Measurements from ENCODE around the gene FAM181A. TPM values are rescaled to one million over a fixed set of nuclear protein-coding genes. Genes with fewer than 3 reads are reported as not detected.

The FAM181A gene
- total and polyA plus RNA-seq, 10 donors: not detected

DNA sequence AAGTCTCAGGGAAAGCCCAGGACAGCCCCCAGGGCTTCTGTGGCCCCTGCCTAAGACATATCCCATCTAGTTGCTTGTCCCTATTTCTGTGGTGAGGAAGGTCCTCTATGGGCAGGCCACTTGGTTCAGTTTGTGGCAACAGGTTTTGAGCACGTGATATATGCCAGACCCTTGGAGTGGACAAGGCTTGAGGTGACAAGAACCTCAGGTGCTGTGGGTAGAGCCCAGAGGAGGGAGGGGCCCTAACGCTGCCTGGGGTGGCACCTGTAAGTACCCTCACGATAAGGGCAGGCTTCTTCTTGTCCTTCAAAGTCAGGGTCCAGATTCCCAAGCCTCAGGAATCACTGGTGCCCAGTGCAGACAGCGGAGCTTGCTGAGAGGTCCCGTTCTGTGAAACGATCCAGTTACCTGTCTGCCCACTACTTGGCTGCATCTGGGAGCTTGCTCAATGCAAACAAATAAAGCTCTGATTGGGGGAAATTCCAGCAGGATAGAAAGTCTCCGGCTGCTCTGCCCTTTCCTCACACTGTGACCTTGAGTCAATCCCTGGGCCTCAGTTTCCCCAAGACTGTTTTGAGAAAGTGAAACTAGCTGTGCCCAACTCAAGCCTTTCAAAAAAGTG is 47.7 kb upstream of the FAM181A start:
- TF ChIP-seq POLR2AphosphoS5 (IDR thresholded peaks at IDR 0.05) (no peak), POLR2A (IDR thresholded peaks at IDR 0.05) (no peak)
- Histone ChIP-seq H3K4me1 (no peaks in the 10 kb centered on the region), H3K27ac (no peak overlapping the region), H3K27me3 (replicated peaks in 1 of 7) (peaks cover 0 to 19% (median 0%) of the 10 kb centered on the region in 7 donors), H3K9me3 (peaks cover 0 to 14% (median 0%) of the 10 kb centered on the region in 8 donors), H3K36me3 (no peaks in the 10 kb centered on the region), H3K4me3 (no peak overlapping the region)
- WGBS, 5 donors: 43 to 61% (median 51%) methylated on average over 7 of the region's 7 CpGs
- no peak for DNase-seq
- intact Hi-C loops (cut with DNase I; ENCODE audit: low total_unique reads): no loop called here

DNA sequence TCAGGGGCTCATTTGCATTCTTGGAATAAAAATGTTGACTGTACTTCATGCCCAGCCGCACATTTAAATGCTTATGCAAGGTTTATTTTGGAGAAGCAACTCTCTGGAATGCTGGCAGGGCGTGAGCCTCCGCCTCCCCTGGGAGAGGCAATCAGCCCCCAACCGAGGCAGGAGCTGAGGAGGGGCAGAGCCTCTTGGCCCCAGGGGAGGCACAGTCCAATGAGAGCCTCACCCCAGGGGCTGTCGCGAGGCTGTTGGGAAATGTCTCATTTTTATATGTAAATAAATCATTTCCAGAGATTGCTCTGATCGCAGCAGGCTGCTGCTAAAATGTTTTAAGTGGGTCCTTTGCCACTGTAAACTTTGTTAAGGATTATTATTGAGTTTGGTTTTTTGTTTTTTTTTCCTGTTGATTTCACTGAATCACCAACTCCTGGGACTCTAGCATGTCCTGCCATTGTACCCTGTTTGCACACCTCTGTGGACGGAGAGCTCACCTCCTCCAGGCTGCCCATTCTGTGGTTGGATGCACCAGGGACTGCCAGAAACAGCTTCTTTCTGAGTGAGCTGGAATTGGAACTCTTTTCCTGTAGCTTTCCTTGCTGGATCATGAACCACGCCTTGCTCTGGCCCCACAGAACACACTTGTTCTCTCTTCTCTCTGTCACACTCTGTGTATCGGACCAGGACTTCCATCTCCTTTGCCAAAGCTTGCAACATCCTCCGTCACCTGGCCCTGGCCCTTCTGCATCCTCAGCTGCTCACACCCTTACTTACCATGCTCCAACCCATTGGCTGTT is 46.9 kb upstream of the FAM181A start:
- no peak for DNase-seq
- Histone ChIP-seq H3K4me1 (no peaks in the 10 kb centered on the region), H3K27ac (no peak overlapping the region), H3K36me3 (no peaks in the 10 kb centered on the region), H3K27me3 (replicated peaks in 1 of 7) (peaks cover 0 to 19% (median 0%) of the 10 kb centered on the region in 7 donors), H3K4me3 (no peak overlapping the region), H3K9me3 (peaks cover 0 to 14% (median 0%) of the 10 kb centered on the region in 8 donors)
- intact Hi-C loops (cut with DNase I; ENCODE audit: low total_unique reads): no loop called here
- no peak for TF ChIP-seq POLR2A (IDR thresholded peaks at IDR 0.05)
- no peak for TF ChIP-seq POLR2AphosphoS5 (IDR thresholded peaks at IDR 0.05)
- no peak for TF ChIP-seq CTCF (IDR thresholded peaks at IDR 0.05 in 8 of 11, conservative IDR thresholded peaks at IDR 0.05 in 3 of 11)
- 48 to 64% (median 53%) methylated on average over 10 to 11 of the region's 11 CpGs for WGBS, 5 donors

- no peak for DNase-seq
- no peak overlapping the region for H3K27ac ChIP-seq
- intact Hi-C loops (cut with DNase I; ENCODE audit: low total_unique reads): no loop called here
- peaks cover 0 to 15% (median 0%) of the 10 kb centered on the region in 8 donors for H3K9me3 ChIP-seq
- H3K36me3 ChIP-seq: no peaks in the 10 kb centered on the region
- no peak for TF ChIP-seq CTCF (IDR thresholded peaks at IDR 0.05 in 8 of 11, conservative IDR thresholded peaks at IDR 0.05 in 3 of 11)
- TF ChIP-seq POLR2A (IDR thresholded peaks at IDR 0.05): no peak
- TF ChIP-seq POLR2AphosphoS5 (IDR thresholded peaks at IDR 0.05): no peak
- WGBS, 5 donors: 22 to 50% (median 32%) methylated on average over 1 of the region's 1 CpG
- H3K4me3 ChIP-seq: no peak overlapping the region
- H3K4me1 ChIP-seq: no peaks in the 10 kb centered on the region
- H3K27me3 ChIP-seq (replicated peaks in 1 of 7): peaks cover 0 to 31% (median 0%) of the 10 kb centered on the region in 7 donors
These were observed 42.2 kb upstream of the FAM181A start for GRCh38 chr14:93884950-93885349.

GRCh38 chr14:93888995-93889394 is 38.1 kb upstream of the FAM181A start:
- no peak overlapping the region for H3K4me3 ChIP-seq
- H3K36me3 ChIP-seq: no peaks in the 10 kb centered on the region
- H3K4me1 ChIP-seq: peaks cover 0 to 5% (median 2%) of the 10 kb centered on the region in 6 donors
- peaks cover 0 to 9% (median 0%) of the 10 kb centered on the region in 8 donors for H3K9me3 ChIP-seq
- peaks cover 0 to 54% (median 0%) of the 10 kb centered on the region in 7 donors for H3K27me3 ChIP-seq (replicated peaks in 1 of 7)
- intact Hi-C loops (cut with DNase I; ENCODE audit: low total_unique reads): no loop called here
- TF ChIP-seq POLR2AphosphoS5 (IDR thresholded peaks at IDR 0.05) (no peak), POLR2A (IDR thresholded peaks at IDR 0.05) (no peak), CTCF (IDR thresholded peaks at IDR 0.05 in 8 of 11, conservative IDR thresholded peaks at IDR 0.05 in 3 of 11) (no peak)
- 59 to 76% (median 68%) methylated on average over 12 of the region's 12 CpGs for WGBS, 5 donors
- H3K27ac ChIP-seq: no peak overlapping the region
- DNase-seq: no peak

Data from spleen (tissue), 11 donors.